ENCODE data around the gene DNASE1L1. TPM values are rescaled to one million over a fixed set of nuclear protein-coding genes. Genes with fewer than 3 reads are reported as not detected.

DNASE1L1 gene
- total RNA-seq, 1 donor from 2014 or later: 35.1 TPM

DNA sequence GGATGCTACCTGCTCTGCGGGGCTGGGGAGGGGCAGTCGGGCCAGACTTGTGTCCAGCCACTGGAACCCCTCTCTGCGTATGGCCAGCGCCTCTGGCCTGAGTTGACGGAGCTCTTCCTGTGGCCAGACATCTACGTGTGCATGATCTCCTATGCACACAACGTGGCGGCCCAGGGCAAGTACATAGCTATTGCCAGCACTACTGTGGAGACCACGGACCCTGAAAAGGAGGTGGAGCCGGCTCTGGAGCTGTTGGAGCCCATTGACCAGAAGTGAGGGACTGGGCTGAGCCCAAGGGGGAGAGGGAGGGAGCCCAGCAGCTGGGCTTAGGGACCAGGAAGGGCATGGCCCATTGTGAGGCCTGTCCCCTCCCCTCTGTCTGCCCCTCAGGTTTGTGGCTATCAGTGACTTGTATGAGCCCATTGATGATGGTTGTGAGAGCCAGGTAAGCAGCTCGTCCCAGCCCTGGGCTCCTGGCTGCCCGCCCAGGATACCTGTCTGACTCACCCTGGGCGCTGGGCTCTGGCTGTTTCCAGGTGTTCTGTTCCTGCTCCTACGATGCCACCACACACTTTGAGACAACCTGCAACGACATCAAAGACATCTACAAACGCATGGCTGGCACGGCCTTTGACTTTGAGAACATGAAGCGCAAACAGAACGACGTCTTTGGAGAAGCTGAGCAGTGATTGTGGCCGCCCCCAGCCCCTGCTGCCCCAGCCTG is 33.1 kb upstream of the DNASE1L1 start:
- no peak overlapping the region for H2AFZ ChIP-seq (ENCODE audit: low read depth, low read length)
- H3K4me3 Mint-ChIP-seq (ENCODE audit: unreplicated experiment): no peak overlapping the region

GRCh38 chrX:154441564-154441963 is 32.5 kb upstream of the DNASE1L1 start:
- no peaks in the 10 kb centered on the region for H3K27me3 Mint-ChIP-seq (ENCODE audit: low read depth, unreplicated experiment)
- H2AFZ ChIP-seq (ENCODE audit: low read depth, low read length): no peak overlapping the region
- no peaks in the 10 kb centered on the region for H3K27me3 ChIP-seq (ENCODE audit: insufficient read depth, low read length)
- DNase-seq (ENCODE audit: low read depth): no peak
- H3K4me1 ChIP-seq (ENCODE audit: insufficient read depth, low read length): peaks cover 25% of the 10 kb centered on the region
- peaks cover 59% of the 10 kb centered on the region for H4K20me1 ChIP-seq (ENCODE audit: insufficient read depth, low read length)
- H3K79me2 ChIP-seq (ENCODE audit: insufficient read depth, low read length): peaks cover 71% of the 10 kb centered on the region
- TF ChIP-seq EZH2 (IDR thresholded peaks at IDR 0.05; ENCODE audit: insufficient read depth, low read length): no peak
- no peak for TF ChIP-seq CTCF (IDR thresholded peaks at IDR 0.05; ENCODE audit: insufficient read depth, low read depth, low read length)
- H3K36me3 ChIP-seq (ENCODE audit: insufficient read depth, low read length): peaks cover 4% of the 10 kb centered on the region
- H3K4me2 ChIP-seq (ENCODE audit: low read length): no peak overlapping the region
- H3K27ac Mint-ChIP-seq (ENCODE audit: unreplicated experiment): no peak overlapping the region
- no peaks in the 10 kb centered on the region for H3K9me3 ChIP-seq (ENCODE audit: insufficient read depth, low read depth, low read length)
- H3K9me3 Mint-ChIP-seq (ENCODE audit: unreplicated experiment): no peaks in the 10 kb centered on the region
- no peak overlapping the region for H3K9ac ChIP-seq (ENCODE audit: low read length)
- no peak overlapping the region for H3K4me3 ChIP-seq (ENCODE audit: insufficient read depth, low read depth, low read length)
- H3K36me3 Mint-ChIP-seq (ENCODE audit: low read depth, unreplicated experiment): peaks cover 1% of the 10 kb centered on the region
- H3K4me1 Mint-ChIP-seq (ENCODE audit: low read depth, unreplicated experiment): no peaks in the 10 kb centered on the region
- FAIRE-seq: no peak
- no peak overlapping the region for H3K4me3 Mint-ChIP-seq (ENCODE audit: unreplicated experiment)
- H3K27ac ChIP-seq (ENCODE audit: low read depth, low read length): no peak overlapping the region

More for the DNA sequence above, 33.1 kb upstream of the DNASE1L1 start:
- peaks cover 1% of the 10 kb centered on the region for H3K36me3 Mint-ChIP-seq (ENCODE audit: low read depth, unreplicated experiment)
- DNase-seq (ENCODE audit: low read depth) (no peak), FAIRE-seq (no peak)
- H3K36me3 ChIP-seq (ENCODE audit: insufficient read depth, low read length): peaks cover 4% of the 10 kb centered on the region
- H3K27me3 Mint-ChIP-seq (ENCODE audit: low read depth, unreplicated experiment): no peaks in the 10 kb centered on the region
- no peak overlapping the region for H3K27ac Mint-ChIP-seq (ENCODE audit: unreplicated experiment)
- TF ChIP-seq CTCF (IDR thresholded peaks at IDR 0.05; ENCODE audit: insufficient read depth, low read depth, low read length) (no peak), EZH2 (IDR thresholded peaks at IDR 0.05; ENCODE audit: insufficient read depth, low read length) (no peak)
- H3K9ac ChIP-seq (ENCODE audit: low read length): no peak overlapping the region
- no peaks in the 10 kb centered on the region for H3K9me3 Mint-ChIP-seq (ENCODE audit: unreplicated experiment)
- no peaks in the 10 kb centered on the region for H3K9me3 ChIP-seq (ENCODE audit: insufficient read depth, low read depth, low read length)
- H3K27me3 ChIP-seq (ENCODE audit: insufficient read depth, low read length): no peaks in the 10 kb centered on the region
- peaks cover 59% of the 10 kb centered on the region for H4K20me1 ChIP-seq (ENCODE audit: insufficient read depth, low read length)
- no peak overlapping the region for H3K4me3 ChIP-seq (ENCODE audit: insufficient read depth, low read depth, low read length)
- peaks cover 25% of the 10 kb centered on the region for H3K4me1 ChIP-seq (ENCODE audit: insufficient read depth, low read length)
- no peaks in the 10 kb centered on the region for H3K4me1 Mint-ChIP-seq (ENCODE audit: low read depth, unreplicated experiment)
- H3K27ac ChIP-seq (ENCODE audit: low read depth, low read length): no peak overlapping the region
- peaks cover 75% of the 10 kb centered on the region for H3K79me2 ChIP-seq (ENCODE audit: insufficient read depth, low read length)
- H3K4me2 ChIP-seq (ENCODE audit: low read length): no peak overlapping the region
